Peyer's patch (tissue), 4 donors: Measurements from ENCODE around the gene ZNF674. TPM values are rescaled to one million over a fixed set of nuclear protein-coding genes. Genes with fewer than 3 reads are reported as not detected.

Experiments used
- DNase-seq, 3 donors: peaks; one replicate each; pipeline ENCODE4 v3.0.0-alpha.2; 2017 to 2019
- H3K27ac ChIP-seq, 4 donors: fragments of 200-600 bp; sonication (generic); one replicate each; pipeline ENCODE4 v1.5.1; 2016 to 2019
- H3K27me3 ChIP-seq, 2 donors: fragments of 200-600 bp; sonication (generic); one replicate each; pipeline ENCODE4 v1.5.1; 2019
- H3K36me3 ChIP-seq, 3 donors: fragments of 200-600 bp; sonication (generic); one replicate each; pipeline ENCODE4 v1.5.1; 2016 to 2019
- H3K4me1 ChIP-seq, 4 donors: fragments of 200-600 bp; sonication (generic); one replicate each; pipeline ENCODE4 v1.5.1; 2016 to 2019
- H3K4me3 ChIP-seq, 4 donors: fragments of 200-600 bp; sonication (generic); 1 replicate in 3 of 4; 2 replicates in 1 of 4; pipeline ENCODE4 v1.5.1; 2016 to 2019; ENCODE audit warnings: mild to moderate bottlenecking in 1 of 4
- H3K9me3 ChIP-seq, 4 donors: fragments of 200-600 bp; sonication (generic); one replicate each; pipeline ENCODE4 v1.5.1; 2016 to 2019; ENCODE audit warnings: mild to moderate bottlenecking in 1 of 4
- POLR2A ChIP-seq, 2 donors: fragments of 450-650 bp; IDR thresholded peaks; one replicate each; pipeline ENCODE4 v1.5.1; 2017; ENCODE audit warnings: antibody characterized with exemption in 2 of 2, mild to moderate bottlenecking in 2 of 2, moderate library complexity in 2 of 2
- total RNA-seq, 4 donors: library from RNA; depleted of rRNA; stranded (reverse); fragments of >200 nt; gene quantifications; one replicate each; pipeline ENCODE4 v1.1.0, GENCODE V29; 2016
- TF ChIP-seq, protein P1 (sequence below), 6 experiments: fragments of 450-650 bp in 4 of 6; fragments of 200-600 bp in 2 of 6; sonication (generic) in 1 of 6; IDR thresholded peaks; one replicate each; pipeline ENCODE4 v1.5.1; 2017 to 2019; ENCODE audit warnings: antibody characterized with exemption in 6 of 6, mild to moderate bottlenecking in 3 of 6, moderate library complexity in 1 of 6

The ZNF674 gene
- total RNA-seq, 4 donors from 2014 or later, result 3.3 to 18.2 (median 6.9) TPM

DNA sequence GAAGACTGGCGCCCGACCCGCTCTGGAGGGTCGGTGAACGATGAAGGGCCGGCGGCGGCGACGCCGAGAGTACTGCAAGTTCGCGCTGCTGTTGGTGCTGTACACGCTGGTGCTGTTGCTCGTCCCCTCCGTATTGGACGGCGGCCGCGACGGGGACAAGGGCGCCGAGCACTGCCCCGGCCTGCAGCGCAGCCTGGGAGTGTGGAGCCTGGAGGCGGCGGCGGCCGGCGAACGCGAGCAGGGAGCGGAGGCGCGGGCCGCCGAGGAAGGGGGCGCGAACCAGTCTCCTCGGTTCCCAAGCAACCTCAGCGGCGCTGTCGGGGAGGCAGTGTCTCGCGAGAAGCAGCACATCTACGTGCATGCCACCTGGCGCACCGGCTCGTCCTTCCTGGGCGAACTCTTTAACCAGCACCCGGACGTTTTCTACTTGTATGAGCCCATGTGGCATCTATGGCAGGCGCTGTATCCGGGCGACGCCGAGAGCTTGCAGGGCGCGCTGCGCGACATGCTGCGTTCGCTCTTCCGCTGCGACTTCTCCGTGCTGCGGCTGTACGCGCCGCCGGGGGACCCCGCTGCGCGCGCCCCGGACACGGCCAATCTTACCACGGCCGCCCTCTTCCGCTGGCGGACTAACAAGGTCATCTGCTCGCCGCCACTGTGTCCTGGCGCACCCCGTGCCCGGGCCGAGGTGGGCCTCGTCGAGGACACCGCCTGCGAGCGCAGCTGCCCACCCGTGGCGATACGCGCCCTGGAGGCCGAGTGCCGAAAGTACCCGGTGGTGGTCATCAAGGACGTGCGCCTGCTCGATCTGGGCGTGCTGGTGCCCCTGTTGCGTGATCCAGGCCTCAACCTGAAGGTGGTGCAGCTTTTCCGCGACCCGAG, 28.9 kb upstream of the ZNF674 start:
- H3K27ac ChIP-seq, result peak overlapping the region; percentile 26 to 74 (median 56)
- peak; percentile 56 to 83 (median 64) for DNase-seq
- H3K9me3 ChIP-seq, result no peaks in the 10 kb centered on the region
- peak overlapping the region; percentile 48 to 65 (median 58) for H3K4me3 ChIP-seq
- peaks cover 0 to 8% (median 0%) of the 10 kb centered on the region in 4 donors for H3K4me1 ChIP-seq
- no peak for TF ChIP-seq POLR2A (IDR thresholded peaks at IDR 0.05)
- TF ChIP-seq, protein P1, sequence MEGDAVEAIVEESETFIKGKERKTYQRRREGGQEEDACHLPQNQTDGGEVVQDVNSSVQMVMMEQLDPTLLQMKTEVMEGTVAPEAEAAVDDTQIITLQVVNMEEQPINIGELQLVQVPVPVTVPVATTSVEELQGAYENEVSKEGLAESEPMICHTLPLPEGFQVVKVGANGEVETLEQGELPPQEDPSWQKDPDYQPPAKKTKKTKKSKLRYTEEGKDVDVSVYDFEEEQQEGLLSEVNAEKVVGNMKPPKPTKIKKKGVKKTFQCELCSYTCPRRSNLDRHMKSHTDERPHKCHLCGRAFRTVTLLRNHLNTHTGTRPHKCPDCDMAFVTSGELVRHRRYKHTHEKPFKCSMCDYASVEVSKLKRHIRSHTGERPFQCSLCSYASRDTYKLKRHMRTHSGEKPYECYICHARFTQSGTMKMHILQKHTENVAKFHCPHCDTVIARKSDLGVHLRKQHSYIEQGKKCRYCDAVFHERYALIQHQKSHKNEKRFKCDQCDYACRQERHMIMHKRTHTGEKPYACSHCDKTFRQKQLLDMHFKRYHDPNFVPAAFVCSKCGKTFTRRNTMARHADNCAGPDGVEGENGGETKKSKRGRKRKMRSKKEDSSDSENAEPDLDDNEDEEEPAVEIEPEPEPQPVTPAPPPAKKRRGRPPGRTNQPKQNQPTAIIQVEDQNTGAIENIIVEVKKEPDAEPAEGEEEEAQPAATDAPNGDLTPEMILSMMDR (IDR thresholded peaks at IDR 0.05), result no peak
- H3K36me3 ChIP-seq, result no peaks in the 10 kb centered on the region
- no peaks in the 10 kb centered on the region for H3K27me3 ChIP-seq

DNA sequence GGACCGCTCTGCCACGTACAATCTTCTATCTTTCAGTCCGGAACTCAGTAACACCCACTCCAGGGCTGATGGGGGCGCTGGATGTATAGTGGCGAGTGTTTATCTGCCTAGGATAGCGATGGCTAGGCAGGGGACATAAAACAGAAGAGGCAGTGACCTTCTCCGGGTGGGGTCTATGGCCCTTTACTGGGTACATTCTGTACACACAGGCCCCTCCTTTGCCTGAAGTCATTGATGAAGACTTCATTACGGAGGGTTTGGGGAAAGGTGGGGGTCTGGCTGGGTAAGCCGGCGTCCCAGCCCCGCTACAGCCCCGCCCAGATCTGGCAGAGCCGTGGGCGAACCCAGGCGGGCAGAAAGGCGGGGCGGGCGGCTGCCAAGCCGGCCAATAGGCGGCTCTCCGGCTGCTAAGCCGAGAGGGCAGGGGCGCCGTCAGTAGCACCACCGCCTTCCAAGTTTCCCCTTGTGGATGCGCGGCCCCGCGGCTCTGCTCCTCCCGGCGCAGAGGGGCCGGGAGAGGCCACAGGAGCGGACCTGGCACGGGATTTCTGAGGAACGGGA, 28.2 kb upstream of the ZNF674 start, which contains the start of gene CHST7:
CHST7 (plus strand) TSS at position 435 of the 561 bp plus-strand sequence. CDS start 167 bp downstream, outside the sequence.
- Histone ChIP-seq H3K4me3 (peak within 1 kb of the TSS; percentile 48 to 65 (median 58)), H3K4me1 (peaks cover 0 to 8% (median 0%) of the 10 kb centered on the region in 4 donors), H3K9me3 (no peaks in the 10 kb centered on the region), H3K27ac (peak within 1 kb of the TSS; percentile 26 to 74 (median 56)), H3K27me3 (no peaks in the 10 kb centered on the region), H3K36me3 (no peaks in the 10 kb centered on the region)
- TF ChIP-seq POLR2A (IDR thresholded peaks at IDR 0.05), result no peak
- TF ChIP-seq, protein P1 (IDR thresholded peaks at IDR 0.05), result peak in 1 of 6 experiments; percentile 7
- DNase-seq, result peak; percentile 61 to 82 (median 63)

DNA sequence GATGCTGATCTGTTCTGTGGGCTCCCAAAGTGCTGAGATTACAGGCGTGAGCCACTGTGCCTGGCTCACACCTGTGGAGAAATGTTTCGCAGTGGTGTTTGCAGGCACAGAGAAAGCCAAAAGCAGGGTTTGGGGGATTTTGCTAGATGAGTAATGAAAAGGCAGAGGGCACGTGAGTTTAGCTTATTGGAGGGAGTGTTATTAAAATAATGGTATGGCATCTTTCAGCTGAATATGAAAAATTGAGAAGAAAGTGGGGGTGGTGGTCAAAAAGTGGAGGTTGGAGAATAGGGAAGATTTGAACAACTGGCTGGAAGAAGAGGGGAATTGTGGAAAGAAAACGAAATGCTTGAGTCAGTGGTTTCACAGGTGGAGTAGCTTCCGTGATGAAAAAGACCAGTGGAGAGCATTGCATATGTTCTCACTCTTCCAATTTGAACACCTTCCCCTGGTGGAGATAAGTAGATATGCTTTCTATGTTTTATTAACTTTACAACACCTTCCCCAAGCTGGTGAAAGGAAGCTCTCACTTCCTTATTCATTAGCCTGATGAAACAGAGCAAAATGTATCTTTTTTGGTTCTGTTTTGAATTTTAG, 27.2 kb upstream of the ZNF674 start:
- H3K4me1 ChIP-seq, result peaks cover 0 to 8% (median 0%) of the 10 kb centered on the region in 4 donors
- DNase-seq, result no peak

DNA sequence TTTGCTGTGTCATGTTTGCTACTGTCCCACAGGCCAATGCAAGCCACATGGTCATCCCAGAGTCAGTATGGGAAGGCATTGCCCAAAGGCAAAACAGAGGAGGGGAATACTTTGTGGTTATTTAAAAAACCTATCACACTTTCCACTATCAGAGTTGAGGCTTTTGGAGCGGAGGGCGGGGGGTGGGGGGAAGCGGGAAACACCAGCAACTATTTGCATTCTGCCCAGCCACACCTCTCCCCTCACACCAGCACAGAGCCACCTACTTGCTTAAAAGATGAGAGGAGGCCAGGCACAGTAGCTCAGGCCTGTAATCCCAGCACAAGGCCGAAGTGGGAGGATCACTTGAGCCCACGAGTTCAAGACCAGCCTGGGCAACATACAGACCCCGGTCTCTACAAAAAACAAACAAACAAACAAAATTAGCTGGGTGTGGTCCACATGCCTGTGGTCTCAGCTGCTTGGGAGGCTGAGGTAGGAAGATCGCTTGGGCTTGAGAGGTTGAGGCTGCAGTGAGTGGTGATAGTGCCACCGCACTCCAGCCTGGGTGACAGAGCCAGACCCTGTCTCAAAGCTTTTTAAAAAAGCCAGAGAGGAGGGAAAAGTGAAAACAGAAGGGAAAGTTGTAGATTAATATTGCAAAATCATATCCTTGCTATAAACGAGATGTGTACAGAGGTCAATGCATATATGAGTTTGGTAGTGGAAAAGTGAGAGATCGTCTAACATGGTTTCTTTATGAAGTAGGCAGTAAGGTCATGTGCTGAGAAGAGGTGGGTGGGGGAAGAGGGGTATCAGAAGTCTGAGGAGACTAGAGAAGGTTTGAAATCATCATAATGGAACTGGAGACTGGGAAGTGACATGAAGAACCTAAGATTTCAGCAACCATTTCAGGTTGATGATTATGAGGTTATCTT, 26.5 kb upstream of the ZNF674 start:
- H3K4me3 ChIP-seq, result no peak overlapping the region
- peaks cover 0 to 8% (median 0%) of the 10 kb centered on the region in 4 donors for H3K4me1 ChIP-seq
- H3K9me3 ChIP-seq, result no peaks in the 10 kb centered on the region
- H3K27me3 ChIP-seq, result no peaks in the 10 kb centered on the region
- no peaks in the 10 kb centered on the region for H3K36me3 ChIP-seq
- TF ChIP-seq, protein P1 (IDR thresholded peaks at IDR 0.05), result no peak
- no peak for TF ChIP-seq POLR2A (IDR thresholded peaks at IDR 0.05)
- no peak overlapping the region for H3K27ac ChIP-seq
- DNase-seq, result no peak

More for the DNA sequence above, 27.2 kb upstream of the ZNF674 start:
- TF ChIP-seq, protein P1 (IDR thresholded peaks at IDR 0.05), result peak in 3 of 6 experiments; percentile 20 to 43 (median 20)
- no peak for TF ChIP-seq POLR2A (IDR thresholded peaks at IDR 0.05)
- Histone ChIP-seq H3K36me3 (no peaks in the 10 kb centered on the region), H3K27me3 (no peaks in the 10 kb centered on the region), H3K27ac (peak overlapping the region in 3 of 4 donors; percentile 26 to 63 (median 48)), H3K9me3 (no peaks in the 10 kb centered on the region), H3K4me3 (no peak overlapping the region)

DNA sequence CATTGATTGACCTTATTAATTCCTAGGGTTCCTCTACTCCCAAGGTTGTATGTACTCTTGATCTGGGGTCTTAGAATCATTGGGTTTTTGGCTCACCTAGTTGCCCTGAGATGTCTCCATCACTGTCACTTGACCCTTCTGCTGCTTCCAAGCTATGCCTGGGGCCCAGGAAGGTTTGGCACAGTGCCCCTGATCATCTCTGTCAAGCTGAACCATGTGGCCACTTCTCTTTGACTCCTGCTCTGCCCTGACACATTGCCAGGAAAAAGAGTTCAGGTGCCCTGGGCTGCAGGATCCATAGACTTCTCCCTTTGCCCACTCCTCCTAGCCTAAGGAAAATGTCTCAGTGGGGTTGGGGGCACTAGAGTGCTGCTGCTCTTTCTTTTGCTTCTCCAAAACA, 24.4 kb upstream of the ZNF674 start:
- Histone ChIP-seq H3K4me3 (no peak overlapping the region), H3K27ac (no peak overlapping the region), H3K27me3 (no peaks in the 10 kb centered on the region), H3K9me3 (no peaks in the 10 kb centered on the region), H3K36me3 (no peaks in the 10 kb centered on the region), H3K4me1 (peaks cover 0 to 5% (median 0%) of the 10 kb centered on the region in 4 donors)
- DNase-seq, result no peak
- TF ChIP-seq POLR2A (IDR thresholded peaks at IDR 0.05), result no peak
- TF ChIP-seq, protein P1 (IDR thresholded peaks at IDR 0.05), result no peak
